ENCODE data around the gene CENPB. TPM values are rescaled to one million over a fixed set of nuclear protein-coding genes. Genes with fewer than 3 reads are reported as not detected.
"Not testable (repeated sequence)": the region's sequence is repeated elsewhere in the genome, so short reads cannot be mapped to it uniquely, and the experiment has no call there.

CENPB gene
- total RNA-seq, 1 experiment from 2014 or later = 84.3 TPM

DNA sequence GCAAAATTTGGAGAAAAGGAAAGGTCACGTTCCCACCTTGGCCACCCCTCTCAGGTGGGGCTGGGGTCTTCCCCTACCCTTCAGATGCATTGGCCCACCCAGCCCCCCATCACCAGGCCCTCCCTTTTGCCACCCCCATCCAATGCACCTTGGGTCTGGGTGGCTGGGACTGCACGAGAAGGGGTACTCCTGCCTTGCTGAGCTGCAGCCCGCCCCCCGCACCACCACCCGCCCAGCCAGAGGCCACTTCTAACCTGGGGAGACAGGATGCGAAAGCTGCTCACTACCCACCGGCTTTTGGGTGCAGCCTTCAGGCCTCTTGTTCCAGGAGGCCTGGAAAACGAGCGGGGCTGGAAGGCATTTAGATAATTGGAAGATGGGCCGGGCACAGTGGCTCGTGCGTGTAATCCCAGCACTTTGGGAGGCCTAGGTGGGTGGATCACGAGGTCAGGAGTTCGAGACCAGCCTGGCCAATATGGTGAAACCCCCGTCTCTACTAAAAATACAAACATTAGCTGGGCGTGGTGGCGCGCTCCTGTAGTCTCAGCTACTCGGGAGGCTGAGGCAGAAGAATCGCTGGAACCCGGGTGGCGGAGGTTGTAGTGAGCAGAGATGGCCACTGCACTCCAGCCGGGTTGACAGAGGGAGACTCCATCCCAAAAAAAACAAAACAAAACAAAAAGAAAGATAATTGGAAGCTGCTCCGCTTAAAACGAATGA is 8.3 kb upstream of the CENPB start:
- H3K36me3 ChIP-seq (ENCODE audit: control insufficient read depth, insufficient read depth, low read length) = peaks cover 6% of the 10 kb centered on the region
- BruUV-seq (replicated peaks) = no TSS peak
- DNase-seq = no peak
- H3K4me1 ChIP-seq = peaks cover 28% of the 10 kb centered on the region
- H3K27me3 Mint-ChIP-seq (ENCODE audit: insufficient read depth, unreplicated experiment) = no peaks in the 10 kb centered on the region
- POLR2A ChIA-PET = interaction anchor here (1.8 kb wide), 1 partner anchor 27 kb away, joined by 11 read pairs; the partner anchor contains the start of gene ADISSP
- H3K9me3 ChIP-seq = no peaks in the 10 kb centered on the region
- H3K4me3 ChIP-seq (ENCODE audit: low read depth, low read length) = no peak overlapping the region
- CTCF ChIA-PET = interaction anchor here (0.7 kb wide), 1 partner anchor 13 kb away, joined by 3 read pairs; no protein-coding TSS in a partner anchor
- H3K27ac Mint-ChIP-seq (ENCODE audit: unreplicated experiment) = no peak overlapping the region
- H3K9me3 Mint-ChIP-seq (ENCODE audit: unreplicated experiment) = no peaks in the 10 kb centered on the region
- intact Hi-C loops (cut with micrococcal nuclease; ENCODE audit: unreplicated experiment) = no loop called here
- TF ChIP-seq, protein P1, sequence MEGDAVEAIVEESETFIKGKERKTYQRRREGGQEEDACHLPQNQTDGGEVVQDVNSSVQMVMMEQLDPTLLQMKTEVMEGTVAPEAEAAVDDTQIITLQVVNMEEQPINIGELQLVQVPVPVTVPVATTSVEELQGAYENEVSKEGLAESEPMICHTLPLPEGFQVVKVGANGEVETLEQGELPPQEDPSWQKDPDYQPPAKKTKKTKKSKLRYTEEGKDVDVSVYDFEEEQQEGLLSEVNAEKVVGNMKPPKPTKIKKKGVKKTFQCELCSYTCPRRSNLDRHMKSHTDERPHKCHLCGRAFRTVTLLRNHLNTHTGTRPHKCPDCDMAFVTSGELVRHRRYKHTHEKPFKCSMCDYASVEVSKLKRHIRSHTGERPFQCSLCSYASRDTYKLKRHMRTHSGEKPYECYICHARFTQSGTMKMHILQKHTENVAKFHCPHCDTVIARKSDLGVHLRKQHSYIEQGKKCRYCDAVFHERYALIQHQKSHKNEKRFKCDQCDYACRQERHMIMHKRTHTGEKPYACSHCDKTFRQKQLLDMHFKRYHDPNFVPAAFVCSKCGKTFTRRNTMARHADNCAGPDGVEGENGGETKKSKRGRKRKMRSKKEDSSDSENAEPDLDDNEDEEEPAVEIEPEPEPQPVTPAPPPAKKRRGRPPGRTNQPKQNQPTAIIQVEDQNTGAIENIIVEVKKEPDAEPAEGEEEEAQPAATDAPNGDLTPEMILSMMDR (IDR thresholded peaks at IDR 0.05; ENCODE audit: insufficient read depth in 1 of 2, low read depth in 1 of 2, low read length in 1 of 2, severe bottlenecking in 1 of 2, unreplicated experiment in 1 of 2) = no peak
- peaks cover 16% of the 10 kb centered on the region for H3K4me1 Mint-ChIP-seq (ENCODE audit: low read depth, unreplicated experiment)
- no peaks in the 10 kb centered on the region for H3K27me3 ChIP-seq (replicated peaks; ENCODE audit: control insufficient read depth, insufficient read depth, low read length)
- peaks cover 6% of the 10 kb centered on the region for H3K36me3 Mint-ChIP-seq (ENCODE audit: insufficient read depth, unreplicated experiment)
- H3K4me3 Mint-ChIP-seq (ENCODE audit: unreplicated experiment) = peak overlapping the region; percentile 84

GRCh38 chr20:3794168-3794567 is 7.6 kb upstream of the CENPB start:
- H3K4me3 Mint-ChIP-seq (ENCODE audit: unreplicated experiment); H3K36me3 Mint-ChIP-seq (ENCODE audit: insufficient read depth, unreplicated experiment); H3K9me3 ChIP-seq; POLR2A ChIA-PET; H3K27ac Mint-ChIP-seq (ENCODE audit: unreplicated experiment); BruUV-seq (replicated peaks); intact Hi-C loops (cut with micrococcal nuclease; ENCODE audit: unreplicated experiment); CTCF ChIA-PET; H3K27me3 Mint-ChIP-seq (ENCODE audit: insufficient read depth, unreplicated experiment); H3K4me3 ChIP-seq (ENCODE audit: low read depth, low read length); H3K9me3 Mint-ChIP-seq (ENCODE audit: unreplicated experiment); H3K27me3 ChIP-seq (replicated peaks; ENCODE audit: control insufficient read depth, insufficient read depth, low read length); H3K36me3 ChIP-seq (ENCODE audit: control insufficient read depth, insufficient read depth, low read length); DNase-seq: not testable (repeated sequence)
- peaks cover 21% of the 10 kb centered on the region for H3K4me1 ChIP-seq
- H3K4me1 Mint-ChIP-seq (ENCODE audit: low read depth, unreplicated experiment) = peaks cover 11% of the 10 kb centered on the region

GRCh38 chr20:3789201-3789600 is 2.7 kb upstream of the CENPB start:
- not testable (repeated sequence) for H3K9me3 ChIP-seq; H3K4me3 Mint-ChIP-seq (ENCODE audit: unreplicated experiment); DNase-seq; H3K4me3 ChIP-seq (ENCODE audit: low read depth, low read length); H3K4me1 Mint-ChIP-seq (ENCODE audit: low read depth, unreplicated experiment); H3K9me3 Mint-ChIP-seq (ENCODE audit: unreplicated experiment); BruUV-seq (replicated peaks); H3K27me3 Mint-ChIP-seq (ENCODE audit: insufficient read depth, unreplicated experiment); H3K27ac Mint-ChIP-seq (ENCODE audit: unreplicated experiment); H3K36me3 ChIP-seq (ENCODE audit: control insufficient read depth, insufficient read depth, low read length); H3K27me3 ChIP-seq (replicated peaks; ENCODE audit: control insufficient read depth, insufficient read depth, low read length); H3K36me3 Mint-ChIP-seq (ENCODE audit: insufficient read depth, unreplicated experiment)
- ChIA-PET POLR2A (interaction anchor here (0.7 kb wide), 1 partner anchor 29 kb away, joined by 3 read pairs; no protein-coding TSS in a partner anchor), CTCF (interaction anchor here (0.8 kb wide), 1 partner anchor 29 kb away, joined by 3 read pairs; no protein-coding TSS in a partner anchor)
- peaks cover 22% of the 10 kb centered on the region for H3K4me1 ChIP-seq
- intact Hi-C loops (cut with micrococcal nuclease; ENCODE audit: unreplicated experiment) = loop anchor here (5.0 kb wide), 1 partner anchor 68 kb away; no protein-coding TSS in a partner anchor

DNA sequence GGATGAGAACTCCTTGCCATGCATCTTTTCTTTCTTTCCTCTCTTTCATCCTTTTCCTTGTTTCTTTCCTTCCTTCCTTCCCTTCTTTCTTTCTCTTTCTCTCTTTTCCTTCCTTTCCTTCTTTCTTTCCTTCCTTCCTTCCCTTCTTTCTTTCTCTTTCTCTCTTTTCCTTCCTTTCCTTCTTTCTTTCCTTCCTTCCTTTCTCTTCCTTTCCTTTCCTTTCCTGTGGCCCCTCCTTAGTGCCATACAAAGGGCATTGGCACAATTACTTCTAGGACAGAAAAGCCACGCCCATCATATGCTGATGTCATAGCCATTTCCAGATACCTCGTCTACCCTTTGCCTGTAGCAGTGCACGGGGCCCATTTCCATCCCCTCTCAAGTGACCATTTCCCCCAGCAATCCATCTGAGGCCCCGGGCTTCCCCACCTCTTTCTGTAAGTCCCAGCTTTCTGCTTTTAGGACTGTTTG is 2.2 kb upstream of the CENPB start:
- intact Hi-C loops (cut with micrococcal nuclease; ENCODE audit: unreplicated experiment) = loop anchor here (5.0 kb wide), 1 partner anchor 69 kb away; no protein-coding TSS in a partner anchor
- ChIA-PET CTCF (no interaction called here), POLR2A (interaction anchor here (0.7 kb wide), 1 partner anchor 30 kb away, joined by 3 read pairs; no protein-coding TSS in a partner anchor)
- Histone ChIP-seq H3K36me3 (ENCODE audit: control insufficient read depth, insufficient read depth, low read length) (no peaks in the 10 kb centered on the region), H3K9me3 (no peaks in the 10 kb centered on the region), H3K4me3 (ENCODE audit: low read depth, low read length) (no peak overlapping the region), H3K27me3 (replicated peaks; ENCODE audit: control insufficient read depth, insufficient read depth, low read length) (no peaks in the 10 kb centered on the region), H3K4me1 (peaks cover 23% of the 10 kb centered on the region)
- Mint-ChIP-seq H3K36me3 (ENCODE audit: insufficient read depth, unreplicated experiment) (peaks cover 7% of the 10 kb centered on the region), H3K4me1 (ENCODE audit: low read depth, unreplicated experiment) (peaks cover 7% of the 10 kb centered on the region), H3K27me3 (ENCODE audit: insufficient read depth, unreplicated experiment) (peaks cover 3% of the 10 kb centered on the region), H3K4me3 (ENCODE audit: unreplicated experiment) (peak overlapping the region; percentile 5), H3K27ac (ENCODE audit: unreplicated experiment) (no peak overlapping the region), H3K9me3 (ENCODE audit: unreplicated experiment) (no peaks in the 10 kb centered on the region)
- no peak for DNase-seq
- TF ChIP-seq, protein P1 (IDR thresholded peaks at IDR 0.05; ENCODE audit: insufficient read depth in 1 of 2, low read depth in 1 of 2, low read length in 1 of 2, severe bottlenecking in 1 of 2, unreplicated experiment in 1 of 2) = no peak
- no TSS peak for BruUV-seq (replicated peaks)
